ENCODE data around the gene APRT. TPM values are rescaled to one million over a fixed set of nuclear protein-coding genes. Genes with fewer than 3 reads are reported as not detected.

APRT gene
- total RNA-seq, 1 experiment from 2014 or later: 311 TPM

DNA sequence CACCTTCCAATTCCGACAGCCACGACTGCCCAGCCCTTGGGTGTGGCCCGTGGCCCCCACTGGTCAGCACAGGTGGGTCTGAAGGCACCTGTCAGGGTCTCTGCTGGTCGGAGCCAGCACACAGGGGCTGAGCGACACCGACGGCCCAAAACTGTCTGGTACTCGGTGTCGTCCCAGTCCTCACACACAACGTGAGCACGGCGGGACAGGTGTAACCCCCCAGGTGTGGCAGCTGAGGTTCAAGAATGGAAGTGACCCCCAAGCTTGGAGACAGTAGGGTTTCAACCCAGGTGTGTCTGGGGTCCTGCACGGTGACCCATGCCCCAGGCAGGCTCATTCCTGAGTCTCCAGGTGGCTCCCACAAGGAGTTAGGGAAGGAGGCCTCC is 44.0 kb upstream of the APRT start (continued):
- no peak for TF ChIP-seq FOSL1 (IDR thresholded peaks at IDR 0.05; ENCODE audit: low read depth)
- TF ChIP-seq ZFX (IDR thresholded peaks at IDR 0.05): no peak
- TF ChIP-seq SRF (IDR thresholded peaks at IDR 0.05; ENCODE audit: low read depth): no peak
- no peak for TF ChIP-seq JUND (IDR thresholded peaks at IDR 0.05)
- TF ChIP-seq, protein P1, sequence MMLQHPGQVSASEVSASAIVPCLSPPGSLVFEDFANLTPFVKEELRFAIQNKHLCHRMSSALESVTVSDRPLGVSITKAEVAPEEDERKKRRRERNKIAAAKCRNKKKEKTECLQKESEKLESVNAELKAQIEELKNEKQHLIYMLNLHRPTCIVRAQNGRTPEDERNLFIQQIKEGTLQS (IDR thresholded peaks at IDR 0.05): no peak
- TF ChIP-seq ELF1 (IDR thresholded peaks at IDR 0.05; ENCODE audit: borderline replicate concordance, low read depth): no peak

DNA sequence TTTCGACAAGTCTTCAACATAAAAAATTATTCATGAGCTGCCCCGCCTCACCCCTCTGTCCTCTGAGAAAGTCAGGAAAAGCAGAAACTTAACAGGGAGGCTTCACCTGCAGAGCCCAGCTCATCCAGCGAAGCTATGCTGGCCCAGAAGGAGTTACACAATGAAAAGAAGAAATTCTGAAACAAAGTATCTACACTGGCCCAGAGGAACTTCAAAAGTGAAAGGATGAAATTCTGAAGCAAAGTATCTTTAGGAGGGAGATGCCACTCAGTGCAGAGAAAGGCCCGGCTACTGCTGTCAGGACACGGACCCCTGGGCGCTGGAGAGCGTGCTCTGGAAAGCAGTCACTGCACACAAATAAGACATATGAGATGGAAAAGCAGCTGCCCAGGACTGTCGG is 43.4 kb upstream of the APRT start:
- Histone ChIP-seq H3K9me2 (ENCODE audit: insufficient read depth) (no peaks in the 10 kb centered on the region), H4K20me1 (ENCODE audit: insufficient read depth) (no peaks in the 10 kb centered on the region), H3K4me1 (ENCODE audit: control insufficient read depth in 1 of 2, insufficient read depth in 2 of 2, low read length in 2 of 2) (peaks cover 19 to 26% of the 10 kb centered on the region in 2 experiments), H3K36me3 (ENCODE audit: control insufficient read depth in 1 of 2, insufficient read depth in 2 of 2, low read length in 2 of 2) (peaks cover 15 to 16% of the 10 kb centered on the region in 2 experiments; a peak in 3 of 4 replicates), H3K27ac (ENCODE audit: low read depth, low read length) (no peak overlapping the region), H3K79me2 (ENCODE audit: insufficient read depth, low read length) (peaks cover 29% of the 10 kb centered on the region), H3K27me3 (ENCODE audit: insufficient read depth, low read length) (no peaks in the 10 kb centered on the region), H2AFZ (ENCODE audit: low read depth, low read length, poor library complexity, severe bottlenecking) (no peak overlapping the region), H3K4me3 (replicated peaks in 1 of 2; ENCODE audit: low read depth in 1 of 2, low read length in 2 of 2) (no peak overlapping the region), H3K4me2 (ENCODE audit: low read length) (peak overlapping the region; percentile 22; the same call in 1 of the 2 replicates), H3K9ac (ENCODE audit: low read length) (no peak overlapping the region), H3K9me3 (ENCODE audit: control insufficient read depth in 1 of 2, insufficient read depth in 1 of 2, low read depth in 1 of 2, low read length in 2 of 2) (no peaks in the 10 kb centered on the region)
- DNase-seq (ENCODE audit: low read depth, low spot score): no peak
- no peak for ATAC-seq
- BruUV-seq (replicated peaks): TSS peak; percentile 30
- POLR2A ChIA-PET: no interaction called here
- TF ChIP-seq CBX3 (IDR thresholded peaks at IDR 0.05; ENCODE audit: low read depth) (no peak), POLR2A (IDR thresholded peaks at IDR 0.05; ENCODE audit: borderline replicate concordance, extremely low read depth, insufficient read depth, insufficient read length) (no peak), ZNF274 (IDR thresholded peaks at IDR 0.05; ENCODE audit: low read depth, low read length) (no peak), JUND (IDR thresholded peaks at IDR 0.05) (no peak), SRF (IDR thresholded peaks at IDR 0.05; ENCODE audit: low read depth) (no peak), TCF7L2 (IDR thresholded peaks at IDR 0.05; ENCODE audit: borderline replicate concordance, extremely low read depth, insufficient read depth, insufficient read length) (no peak), CEBPB (IDR thresholded peaks at IDR 0.05; ENCODE audit: low read depth) (no peak), ELF1 (IDR thresholded peaks at IDR 0.05; ENCODE audit: borderline replicate concordance, low read depth) (no peak), YY1 (IDR thresholded peaks at IDR 0.05; ENCODE audit: extremely low read depth, insufficient replicate concordance, low read depth, low read length) (no peak), REST (IDR thresholded peaks at IDR 0.05; ENCODE audit: low read depth) (no peak), MAX (IDR thresholded peaks at IDR 0.05) (no peak), ZFX (IDR thresholded peaks at IDR 0.05) (no peak), EGR1 (IDR thresholded peaks at IDR 0.05; ENCODE audit: low read depth) (no peak), SIN3A (IDR thresholded peaks at IDR 0.05; ENCODE audit: low read depth) (no peak), POLR2AphosphoS5 (IDR thresholded peaks at IDR 0.05; ENCODE audit: low read depth, low read length) (no peak), RAD21 (IDR thresholded peaks at IDR 0.05; ENCODE audit: low read depth) (no peak)
- intact Hi-C loops (cut with micrococcal nuclease): no loop called here
- RAD21 ChIA-PET (ENCODE audit: low non-redundant PET in 1 of 2, low total read pairs in 2 of 2, uncharacterized antibody in 2 of 2, unreplicated experiment in 2 of 2): interaction anchor here in 1 of 2 experiments (0.7 kb wide), 1 partner anchor 313 kb away, joined by 4 read pairs; no protein-coding TSS in a partner anchor
- CTCF ChIA-PET: no interaction called here
